ENCODE measurements around the gene HCAR3.

The HCAR3 gene

GRCh38 chr12:122668268-122668667 lies 48.3 kb downstream of the HCAR3 start:
- DNase-seq: no peak

- no peak for DNase-seq
Measured at GRCh38 chr12:122665759-122666158, 50.9 kb downstream of the HCAR3 start.

GRCh38 chr12:122665349-122665748 lies 51.3 kb downstream of the HCAR3 start:
- DNase-seq: no peak

Data from inflammatory macrophage treated with lipopolysaccharide for 1 hour (primary cell).